Suprapubic skin (tissue), 4 donors: Measurements from ENCODE around the gene STPG1. TPM values are rescaled to one million over a fixed set of nuclear protein-coding genes. Genes with fewer than 3 reads are reported as not detected.

Source experiments
- DNase-seq, 2 donors: peaks; one replicate each; pipeline ENCODE4 v3.0.0-alpha.2; 2019; ENCODE audit warnings: low spot score in 2 of 2
- H3K27ac ChIP-seq: fragments of 200-600 bp; sonication (generic); one replicate; pipeline ENCODE4 v1.5.1; 2019
- H3K27me3 ChIP-seq: fragments of 200-600 bp; sonication (generic); one replicate; pipeline ENCODE4 v1.5.1; 2019
- H3K36me3 ChIP-seq: fragments of 200-600 bp; sonication (generic); one replicate; pipeline ENCODE4 v1.5.1; 2019
- H3K4me1 ChIP-seq: fragments of 200-600 bp; sonication (generic); one replicate; pipeline ENCODE4 v1.5.1; 2019
- H3K4me3 ChIP-seq: fragments of 200-600 bp; sonication (generic); one replicate; pipeline ENCODE4 v1.5.1; 2019; ENCODE audit warnings: mild to moderate bottlenecking
- H3K9me3 ChIP-seq: fragments of 200-600 bp; sonication (generic); one replicate; pipeline ENCODE4 v1.5.1; 2019
- EP300 ChIP-seq: sonication (generic); formaldehyde crosslinking; IDR thresholded peaks from one replicate; pipeline ENCODE4 v1.6.1; 2017; ENCODE audit warnings: antibody characterized with exemption
- POLR2A ChIP-seq, 2 donors: fragments of 450-650 bp; IDR thresholded peaks; one replicate each; pipeline ENCODE4 v1.6.1; 2017; ENCODE audit warnings: antibody characterized with exemption in 2 of 2, mild to moderate bottlenecking in 2 of 2, moderate library complexity in 2 of 2
- POLR2AphosphoS5 ChIP-seq, 3 donors: sonication (generic); formaldehyde crosslinking; IDR thresholded peaks; one replicate each; pipeline ENCODE4 v1.6.1; 2017; ENCODE audit warnings: antibody characterized with exemption in 3 of 3
- WGBS: methylation state at CpG from one replicate; pipeline ENCODE4 v1.1.5; 2018; 5-methylcytosine and 5-hydroxymethylcytosine counted together
- total RNA-seq, 4 donors: library from RNA; depleted of rRNA; stranded (reverse); fragments of >200 nt; gene quantifications; one replicate each; pipeline ENCODE4 v1.1.0, GENCODE V29; 2016
- TF ChIP-seq, protein P1 (sequence below), 2 donors: fragments of 200-600 bp in 1 of 2; fragments of 450-650 bp in 1 of 2; sonication (generic) in 1 of 2; IDR thresholded peaks; one replicate each; pipeline ENCODE4 v1.5.1; 2016 to 2019; ENCODE audit warnings: antibody characterized with exemption in 2 of 2, mild to moderate bottlenecking in 1 of 2, moderate library complexity in 1 of 2

STPG1 gene
- total RNA-seq, 4 donors from 2014 or later: 7.2 to 8.5 (median 7.8) TPM

DNA sequence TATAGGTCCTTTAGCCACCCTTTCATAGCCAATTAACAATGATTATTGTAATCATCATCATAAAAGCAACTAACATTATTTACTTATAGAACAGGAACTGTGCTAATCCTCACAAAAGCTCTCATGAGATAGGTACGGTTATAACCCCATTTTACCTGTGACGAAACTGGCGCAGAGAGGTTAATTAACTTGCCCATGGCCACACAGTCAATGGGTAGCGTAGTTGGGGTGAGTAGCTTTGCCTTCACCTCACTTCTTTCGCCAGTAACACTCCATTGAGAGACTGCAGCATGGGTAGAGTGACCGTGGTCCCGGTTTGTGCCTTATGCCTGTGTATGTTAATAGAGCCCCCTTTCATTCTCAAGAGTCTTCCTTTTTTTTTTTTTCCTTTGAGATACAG lies 12.3 kb upstream of the STPG1 start:
- H3K4me3 ChIP-seq: no peak overlapping the region
- H3K36me3 ChIP-seq: peaks cover 25% of the 10 kb centered on the region
- WGBS: 81% methylated on average over 7 of the region's 7 CpGs
- DNase-seq: no peak
- H3K27ac ChIP-seq: no peak overlapping the region
- no peaks in the 10 kb centered on the region for H3K27me3 ChIP-seq
- H3K4me1 ChIP-seq: no peaks in the 10 kb centered on the region
- no peak for TF ChIP-seq POLR2AphosphoS5 (IDR thresholded peaks at IDR 0.05)
- TF ChIP-seq POLR2A (IDR thresholded peaks at IDR 0.05): no peak
- TF ChIP-seq, protein P1, sequence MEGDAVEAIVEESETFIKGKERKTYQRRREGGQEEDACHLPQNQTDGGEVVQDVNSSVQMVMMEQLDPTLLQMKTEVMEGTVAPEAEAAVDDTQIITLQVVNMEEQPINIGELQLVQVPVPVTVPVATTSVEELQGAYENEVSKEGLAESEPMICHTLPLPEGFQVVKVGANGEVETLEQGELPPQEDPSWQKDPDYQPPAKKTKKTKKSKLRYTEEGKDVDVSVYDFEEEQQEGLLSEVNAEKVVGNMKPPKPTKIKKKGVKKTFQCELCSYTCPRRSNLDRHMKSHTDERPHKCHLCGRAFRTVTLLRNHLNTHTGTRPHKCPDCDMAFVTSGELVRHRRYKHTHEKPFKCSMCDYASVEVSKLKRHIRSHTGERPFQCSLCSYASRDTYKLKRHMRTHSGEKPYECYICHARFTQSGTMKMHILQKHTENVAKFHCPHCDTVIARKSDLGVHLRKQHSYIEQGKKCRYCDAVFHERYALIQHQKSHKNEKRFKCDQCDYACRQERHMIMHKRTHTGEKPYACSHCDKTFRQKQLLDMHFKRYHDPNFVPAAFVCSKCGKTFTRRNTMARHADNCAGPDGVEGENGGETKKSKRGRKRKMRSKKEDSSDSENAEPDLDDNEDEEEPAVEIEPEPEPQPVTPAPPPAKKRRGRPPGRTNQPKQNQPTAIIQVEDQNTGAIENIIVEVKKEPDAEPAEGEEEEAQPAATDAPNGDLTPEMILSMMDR (IDR thresholded peaks at IDR 0.05): no peak
- no peak for TF ChIP-seq EP300
- no peaks in the 10 kb centered on the region for H3K9me3 ChIP-seq

DNA sequence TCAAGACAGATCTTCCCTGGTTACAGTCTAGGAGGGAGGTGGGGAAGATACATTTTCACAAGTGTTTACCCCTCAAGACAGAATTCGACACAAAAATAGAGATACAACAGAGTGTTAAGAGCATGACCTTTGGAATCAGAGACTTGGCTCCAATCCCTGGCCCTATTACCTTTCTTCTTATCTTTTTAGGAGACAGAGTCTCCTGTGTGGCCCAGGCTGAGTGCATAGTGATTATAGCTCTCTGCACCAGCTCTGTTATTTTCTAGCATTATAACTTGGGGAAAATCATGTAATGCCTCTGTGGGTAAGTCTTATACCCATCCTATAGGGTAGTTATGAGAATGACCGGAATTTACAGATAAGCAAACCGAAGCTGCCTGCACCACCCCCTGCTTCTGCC lies 11.9 kb upstream of the STPG1 start:
- no peak overlapping the region for H3K27ac ChIP-seq
- H3K4me1 ChIP-seq: no peaks in the 10 kb centered on the region
- H3K36me3 ChIP-seq: peaks cover 26% of the 10 kb centered on the region
- DNase-seq: no peak
- 81% methylated on average over 3 of the region's 3 CpGs for WGBS
- TF ChIP-seq POLR2AphosphoS5 (IDR thresholded peaks at IDR 0.05) (no peak), POLR2A (IDR thresholded peaks at IDR 0.05) (no peak), EP300 (no peak)
- TF ChIP-seq, protein P1 (IDR thresholded peaks at IDR 0.05): no peak
- H3K27me3 ChIP-seq: no peaks in the 10 kb centered on the region
- H3K9me3 ChIP-seq: no peaks in the 10 kb centered on the region
- H3K4me3 ChIP-seq: no peak overlapping the region

DNA sequence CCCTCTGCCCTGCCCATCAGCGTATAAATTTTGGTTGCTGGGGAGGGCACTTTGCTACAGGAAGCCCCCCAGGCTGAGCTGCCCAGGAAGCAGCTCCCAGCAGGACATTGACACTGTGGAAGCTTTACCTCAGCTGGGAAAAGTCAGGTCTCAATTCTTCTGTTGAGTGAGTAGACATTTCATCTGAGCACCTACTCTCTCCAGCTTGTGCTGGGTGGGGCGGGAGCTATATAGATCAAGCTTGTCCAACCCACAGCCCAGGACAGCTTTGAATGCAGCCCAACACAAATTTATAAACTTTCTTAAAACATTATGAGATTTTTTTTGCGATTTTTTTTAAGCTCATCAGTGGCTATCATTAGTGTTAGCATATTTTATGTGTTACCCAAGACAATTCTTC lies 11.4 kb upstream of the STPG1 start:
- H3K27me3 ChIP-seq: no peaks in the 10 kb centered on the region
- no peak for DNase-seq
- H3K4me1 ChIP-seq: no peaks in the 10 kb centered on the region
- no peak overlapping the region for H3K4me3 ChIP-seq
- TF ChIP-seq, protein P1 (IDR thresholded peaks at IDR 0.05): no peak
- TF ChIP-seq EP300 (no peak), POLR2A (IDR thresholded peaks at IDR 0.05) (no peak)
- 94% methylated on average over 3 of the region's 3 CpGs for WGBS
- H3K27ac ChIP-seq: no peak overlapping the region
- peaks cover 26% of the 10 kb centered on the region for H3K36me3 ChIP-seq
- H3K9me3 ChIP-seq: no peaks in the 10 kb centered on the region

DNA sequence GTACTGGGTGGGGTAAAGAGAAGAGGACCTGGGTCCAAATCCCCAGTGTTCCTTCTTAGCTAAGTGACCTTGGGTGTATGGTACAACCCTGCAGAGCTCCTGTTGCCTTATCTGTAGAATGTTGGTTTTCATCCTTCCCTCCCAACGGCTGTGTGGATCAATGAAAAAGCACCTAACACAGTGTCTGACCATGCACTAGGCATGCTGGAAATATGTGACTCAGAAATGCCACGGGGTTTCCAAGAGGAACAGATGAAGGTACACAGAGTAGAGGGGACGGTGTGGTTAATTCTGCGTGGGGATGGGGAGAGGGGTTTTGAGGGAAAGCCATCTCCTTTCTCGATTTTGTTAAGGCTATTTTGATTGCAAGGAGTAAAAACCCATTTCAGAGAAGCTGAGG lies 10.6 kb upstream of the STPG1 start:
- DNase-seq: no peak
- H3K4me3 ChIP-seq: no peak overlapping the region
- peaks cover 5% of the 10 kb centered on the region for H3K4me1 ChIP-seq
- TF ChIP-seq, protein P1 (IDR thresholded peaks at IDR 0.05): no peak
- no peak for TF ChIP-seq POLR2AphosphoS5 (IDR thresholded peaks at IDR 0.05)
- no peak for TF ChIP-seq EP300
- no peak for TF ChIP-seq POLR2A (IDR thresholded peaks at IDR 0.05)
- H3K27ac ChIP-seq: no peak overlapping the region
- 97% methylated on average over 5 of the region's 5 CpGs for WGBS
- H3K36me3 ChIP-seq: peaks cover 32% of the 10 kb centered on the region
- H3K27me3 ChIP-seq: no peaks in the 10 kb centered on the region
- H3K9me3 ChIP-seq: no peaks in the 10 kb centered on the region

DNA sequence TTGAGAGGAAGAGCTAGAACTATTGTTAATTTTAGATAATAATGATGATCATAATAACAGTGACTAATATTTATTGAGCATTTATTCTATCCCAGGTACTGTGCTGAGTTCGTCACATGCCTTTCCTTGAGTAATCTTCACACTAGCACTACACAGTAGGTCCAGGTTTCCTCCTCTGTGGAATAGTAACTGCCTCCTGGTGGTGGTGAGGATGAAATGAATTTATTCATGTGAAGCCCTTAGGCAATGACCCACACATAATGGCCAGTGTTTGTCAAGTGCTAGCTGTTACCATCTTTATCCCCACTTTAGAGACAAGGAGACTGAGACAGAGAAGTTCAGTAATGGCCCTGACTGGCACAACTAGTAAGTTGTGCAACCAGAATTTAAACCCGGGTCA lies 7.9 kb upstream of the STPG1 start:
- TF ChIP-seq EP300 (no peak), POLR2A (IDR thresholded peaks at IDR 0.05) (no peak), POLR2AphosphoS5 (IDR thresholded peaks at IDR 0.05) (no peak)
- TF ChIP-seq, protein P1 (IDR thresholded peaks at IDR 0.05): no peak
- no peak overlapping the region for H3K4me3 ChIP-seq
- WGBS: 77% methylated on average over 2 of the region's 2 CpGs
- no peaks in the 10 kb centered on the region for H3K27me3 ChIP-seq
- peaks cover 32% of the 10 kb centered on the region for H3K4me1 ChIP-seq
- H3K9me3 ChIP-seq: no peaks in the 10 kb centered on the region
- H3K27ac ChIP-seq: no peak overlapping the region
- H3K36me3 ChIP-seq: peaks cover 23% of the 10 kb centered on the region
- no peak for DNase-seq
